SU-DHL-6 (cell line): ENCODE data around the gene GXYLT1.

Experiments used
- CTCF ChIP-seq: fragments of 200-600 bp; sonication (generic); IDR thresholded peaks from one replicate; pipeline ENCODE4 v1.5.1; 2017; ENCODE audit warnings: antibody characterized with exemption, mild to moderate bottlenecking, low read length, moderate library complexity; ENCODE audit not compliant: insufficient read depth, poor library complexity, severe bottlenecking
- EZH2phosphoT487 ChIP-seq: fragments of 200-600 bp; sonication (generic), shearing (Covaris generic); conservative IDR thresholded peaks from 2 replicates; pipeline ENCODE4 v1.6.1; 2018; ENCODE audit warnings: mild to moderate bottlenecking, antibody characterized with exemption, low read length, moderate library complexity, mixed read lengths

- TF ChIP-seq CTCF (no peak), EZH2phosphoT487 (no peak)
These were observed 43.1 kb upstream of the GXYLT1 start for GRCh38 chr12:42187799-42188198.
